ENCODE data around the gene PCSK6. TPM values are rescaled to one million over a fixed set of nuclear protein-coding genes. Genes with fewer than 3 reads are reported as not detected.

Gene PCSK6
- total RNA-seq, 1 donor from 2014 or later: 11.8 TPM

Other genes with a start within 250 kb of the PCSK6 start
- gene CHSY1, start 237.7 kb downstream of the PCSK6 start, total RNA-seq: 18.7 TPM
- 30.2 TPM for gene SELENOS, start 212.2 kb downstream of the PCSK6 start, total RNA-seq
- 17.7 TPM for gene SNRPA1, start 194.5 kb downstream of the PCSK6 start, total RNA-seq
- 62.9 TPM for gene TM2D3, start 162.7 kb upstream of the PCSK6 start, total RNA-seq
- 32.7 TPM for gene TARS3, start 234.8 kb upstream of the PCSK6 start, total RNA-seq

Data from temporal lobe (tissue), 1 donor.